ENCODE data around the gene FURIN. TPM values are rescaled to one million over a fixed set of nuclear protein-coding genes. Genes with fewer than 3 reads are reported as not detected.

The FURIN gene
- total RNA-seq, 4 donors from 2014 or later: 28.7 to 71.1 (median 42.4) TPM

GRCh38 chr15:90880381-90881145 lies 12.2 kb downstream of the FURIN start:
- Histone ChIP-seq H3K4me3 (no peak overlapping the region), H3K27me3 (no peaks in the 10 kb centered on the region), H3K36me3 (peaks cover 0 to 72% (median 39%) of the 10 kb centered on the region in 3 donors), H3K27ac (no peak overlapping the region), H3K4me1 (peaks cover 0 to 35% (median 28%) of the 10 kb centered on the region in 4 donors), H3K9me3 (no peaks in the 10 kb centered on the region)
- TF ChIP-seq EP300 (IDR thresholded peaks at IDR 0.05): no peak
- 84 to 93% methylated on average over 13 to 16 of the region's 16 CpGs for WGBS, 2 donors
- no peak for DNase-seq (ENCODE audit: low spot score in 2 of 2)

GRCh38 chr15:90881181-90881977 lies 13.0 kb downstream of the FURIN start:
- WGBS, 2 donors: 76 to 82% methylated on average over 33 to 35 of the region's 35 CpGs
- Histone ChIP-seq H3K4me3 (no peak overlapping the region), H3K4me1 (peaks cover 0 to 42% (median 34%) of the 10 kb centered on the region in 4 donors), H3K36me3 (peaks cover 0 to 64% (median 36%) of the 10 kb centered on the region in 3 donors), H3K27me3 (no peaks in the 10 kb centered on the region), H3K27ac (peak overlapping the region in 1 of 4 donors; percentile 97), H3K9me3 (no peaks in the 10 kb centered on the region)
- TF ChIP-seq CTCF (IDR thresholded peaks at IDR 0.05) (no peak), EP300 (IDR thresholded peaks at IDR 0.05) (no peak), POLR2A (IDR thresholded peaks at IDR 0.05) (no peak)
- DNase-seq (ENCODE audit: low spot score in 2 of 2): no peak

- Histone ChIP-seq H3K4me1 (peaks cover 0 to 50% (median 34%) of the 10 kb centered on the region in 4 donors), H3K27ac (peak overlapping the region in 3 of 4 donors; percentile 95 to 98 (median 97)), H3K36me3 (peaks cover 0 to 64% (median 28%) of the 10 kb centered on the region in 3 donors), H3K9me3 (no peaks in the 10 kb centered on the region), H3K4me3 (no peak overlapping the region), H3K27me3 (no peaks in the 10 kb centered on the region)
- TF ChIP-seq POLR2A (IDR thresholded peaks at IDR 0.05) (no peak), EP300 (IDR thresholded peaks at IDR 0.05) (no peak), CTCF (IDR thresholded peaks at IDR 0.05) (no peak)
- WGBS, 2 donors: 73 to 81% methylated on average over 15 to 19 of the region's 19 CpGs
- DNase-seq (ENCODE audit: low spot score in 2 of 2): no peak
These were observed 13.8 kb downstream of the FURIN start for GRCh38 chr15:90881978-90882721.

GRCh38 chr15:90882781-90883525 lies 14.6 kb downstream of the FURIN start:
- Histone ChIP-seq H3K9me3 (no peaks in the 10 kb centered on the region), H3K27ac (peak overlapping the region; percentile 89 to 98 (median 96)), H3K36me3 (peaks cover 0 to 64% (median 21%) of the 10 kb centered on the region in 3 donors), H3K27me3 (no peaks in the 10 kb centered on the region), H3K4me3 (no peak overlapping the region), H3K4me1 (peaks cover 0 to 53% (median 34%) of the 10 kb centered on the region in 4 donors)
- no peak for DNase-seq (ENCODE audit: low spot score in 2 of 2)
- WGBS, 2 donors: 51 to 55% methylated on average over 13 of the region's 13 CpGs
- peak in 1 of 2 donors; percentile 4 for TF ChIP-seq EP300 (IDR thresholded peaks at IDR 0.05)
- TF ChIP-seq POLR2A (IDR thresholded peaks at IDR 0.05): no peak

GRCh38 chr15:90883526-90883975 lies 15.2 kb downstream of the FURIN start:
- Histone ChIP-seq H3K4me3 (peak overlapping the region; percentile 38 to 64 (median 58)), H3K27me3 (no peaks in the 10 kb centered on the region), H3K4me1 (peaks cover 0 to 53% (median 34%) of the 10 kb centered on the region in 4 donors), H3K9me3 (no peaks in the 10 kb centered on the region), H3K27ac (peak overlapping the region; percentile 89 to 98 (median 96)), H3K36me3 (peaks cover 0 to 64% (median 15%) of the 10 kb centered on the region in 3 donors)
- WGBS, 2 donors: 22 to 27% methylated on average over 5 to 7 of the region's 7 CpGs
- TF ChIP-seq CTCF (IDR thresholded peaks at IDR 0.05): no peak
- TF ChIP-seq EP300 (IDR thresholded peaks at IDR 0.05): peak in 1 of 2 donors; percentile 12
- DNase-seq (ENCODE audit: low spot score in 2 of 2): no peak

Data from tibial nerve (tissue), 4 donors.